ACHN (cell line): ENCODE results near the gene CDH2.

Experiments
- DNase-seq: peaks from one replicate; pipeline ENCODE4 v3.0.0-alpha.2; 2015
- in situ Hi-C: cut with HindIII; loops from 2 replicates; pipeline ENCODE4 v1.10.0; 2017; ENCODE audit warnings: low sequenced_read_pairs, low pct_ligation_motif_present, low pct_unique_long_range_greater_than_20kb

Gene CDH2

DNA sequence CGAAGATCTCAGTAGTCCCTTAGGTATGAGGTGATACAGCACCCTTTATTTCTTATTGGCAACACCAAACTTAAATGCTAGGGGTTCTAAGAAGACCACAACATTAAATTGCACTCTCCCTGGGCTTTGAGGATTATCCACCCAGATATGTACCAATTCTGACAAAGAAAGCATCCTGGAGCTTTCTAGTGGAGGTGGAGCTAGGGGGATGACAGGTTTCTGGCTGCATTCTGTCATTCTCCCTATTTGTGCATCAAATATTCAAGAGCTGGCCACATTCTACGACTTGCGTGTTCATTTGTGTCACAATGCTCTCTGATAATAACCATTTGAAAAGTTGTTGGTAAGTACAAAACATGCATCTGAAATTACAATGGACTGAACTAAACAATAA, 111.1 kb downstream of the CDH2 start:
- in situ Hi-C loops, result no loop called here
- DNase-seq, result no peak

DNA sequence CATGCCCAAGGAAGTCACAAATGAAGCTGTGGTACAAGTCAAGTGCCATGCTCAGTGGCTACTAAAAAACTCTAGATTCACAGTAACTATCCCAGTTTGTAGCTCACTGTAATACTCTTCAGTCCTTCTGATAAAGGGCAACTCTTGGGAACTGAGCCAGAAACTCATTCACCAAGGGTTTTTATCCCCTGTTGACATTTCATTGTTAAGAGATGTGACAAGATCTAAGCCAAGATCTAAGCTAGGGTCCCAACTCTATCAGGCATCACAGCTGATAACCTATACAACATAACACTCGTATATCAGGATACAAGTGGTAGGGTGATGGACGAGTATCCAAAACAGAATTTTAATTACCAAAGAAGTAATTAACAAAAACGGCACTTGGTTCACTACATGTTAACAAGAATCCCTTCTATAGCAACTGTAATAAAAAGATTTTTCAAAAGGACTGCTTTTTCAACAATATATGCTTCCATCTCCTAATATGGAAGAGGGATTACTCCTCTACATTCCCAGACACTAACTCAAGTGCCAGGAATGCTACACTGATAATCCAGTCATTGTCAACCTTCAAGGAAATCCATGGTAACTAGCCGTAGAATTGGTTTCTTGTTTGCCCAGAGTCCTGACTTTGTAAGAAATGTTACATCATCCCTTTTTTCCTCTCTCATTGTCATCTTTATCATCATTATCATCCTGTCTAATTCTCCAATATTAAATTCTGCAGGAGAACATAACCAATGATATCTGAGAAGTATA, 111.7 kb downstream of the CDH2 start:
- DNase-seq, result peak; percentile 41
- in situ Hi-C loops, result no loop called here

DNA sequence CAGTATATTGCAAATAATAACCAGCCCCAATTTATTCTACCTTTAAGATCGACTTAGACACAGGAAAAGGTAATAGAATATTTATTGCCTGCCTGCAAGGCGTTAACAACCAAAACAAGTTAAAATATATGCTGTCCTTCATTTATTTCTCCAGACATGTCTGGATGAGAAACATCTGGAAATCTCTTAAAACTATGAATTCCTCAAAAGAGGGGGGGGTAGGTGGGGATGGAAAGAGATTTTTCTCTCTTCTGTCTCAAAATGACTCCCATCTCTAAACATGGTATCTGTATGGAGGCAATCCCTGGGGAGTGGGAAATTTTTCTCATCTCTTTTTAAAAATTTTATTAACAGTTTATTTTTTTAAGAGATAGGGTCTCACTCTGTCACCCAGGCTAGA, 113.0 kb downstream of the CDH2 start:
- no peak for DNase-seq
- in situ Hi-C loops, result no loop called here

DNA sequence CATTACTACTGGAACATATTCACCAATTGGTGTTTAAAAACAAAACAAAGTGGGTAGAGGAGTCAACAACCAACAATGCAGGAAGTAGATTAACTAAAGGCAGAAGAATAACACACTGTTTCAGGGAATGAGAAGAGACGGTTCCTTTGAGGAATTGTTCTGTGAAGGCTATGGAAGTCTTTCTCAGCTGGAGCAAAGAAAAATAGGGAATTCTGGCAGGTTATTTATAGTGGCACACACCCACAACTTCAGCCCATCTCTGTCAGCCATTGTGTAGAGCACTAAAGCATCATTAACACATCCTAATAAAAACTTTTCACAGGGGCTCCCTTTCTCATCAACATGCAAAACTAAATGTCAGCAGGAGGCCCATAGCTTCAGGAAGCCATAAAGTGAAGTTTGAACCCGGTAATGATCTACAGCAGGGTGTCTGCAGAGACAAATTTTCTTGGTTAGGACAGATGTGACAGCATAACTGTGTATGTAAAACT, 113.6 kb downstream of the CDH2 start:
- DNase-seq, result no peak
- in situ Hi-C loops, result no loop called here

DNA sequence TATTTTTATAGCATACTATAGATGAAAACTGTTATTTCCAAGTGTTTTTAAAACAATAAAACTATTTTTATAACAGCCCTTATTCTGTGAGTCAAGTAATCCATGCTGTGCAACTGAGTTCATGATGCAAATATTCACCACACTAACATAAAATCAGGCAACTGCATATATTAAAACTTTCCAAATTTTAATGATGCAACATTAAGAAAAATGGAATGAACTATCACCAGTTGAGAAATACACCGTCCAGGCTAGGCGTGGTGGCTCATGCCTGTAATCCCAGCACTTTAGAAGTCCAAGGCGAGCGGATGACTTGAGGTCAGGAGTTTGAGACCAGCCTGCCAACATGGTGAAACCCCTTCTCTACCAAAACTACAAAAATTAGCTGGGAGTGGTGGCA, 114.5 kb downstream of the CDH2 start:
- DNase-seq, result no peak
- in situ Hi-C loops, result no loop called here

DNA sequence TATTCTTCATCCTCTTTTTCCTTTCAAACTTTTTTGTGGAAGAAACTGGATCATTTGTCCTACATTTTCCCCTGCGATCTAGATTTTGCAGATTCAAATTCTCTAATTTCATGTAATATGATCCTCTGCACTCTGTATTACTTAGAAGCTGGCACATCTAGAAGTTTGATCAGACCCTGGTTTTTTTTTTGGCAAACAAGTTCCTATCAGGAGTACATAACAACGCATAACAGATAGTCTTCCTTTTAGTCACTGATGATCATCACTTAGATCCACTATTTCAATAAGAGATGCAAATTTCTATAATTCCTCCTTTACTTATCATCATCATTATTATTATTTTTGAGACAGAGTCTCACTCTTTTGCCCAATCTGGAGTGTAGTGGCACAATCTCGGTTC, 117.1 kb downstream of the CDH2 start:
- in situ Hi-C loops, result no loop called here
- DNase-seq, result no peak

DNA sequence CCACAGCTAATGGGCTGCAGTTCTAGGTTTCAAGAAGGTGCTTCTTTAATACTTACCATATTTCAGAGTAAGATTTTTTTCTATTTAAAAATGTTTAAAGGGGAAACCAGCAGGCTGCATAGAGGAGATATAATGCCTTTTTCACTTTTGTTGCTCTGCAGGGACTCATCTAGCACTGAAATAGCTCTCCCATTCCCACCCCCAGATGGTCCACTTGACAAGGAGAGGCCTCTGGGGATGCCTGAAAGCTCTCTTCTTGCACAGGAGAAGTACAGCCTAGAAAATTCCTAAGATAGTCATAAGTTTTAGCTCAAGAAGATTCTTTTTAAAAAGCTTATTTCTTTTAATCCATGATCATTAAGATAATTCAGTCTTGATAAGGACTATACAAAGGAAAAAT, 126.4 kb downstream of the CDH2 start:
- in situ Hi-C loops, result no loop called here
- no peak for DNase-seq

DNA sequence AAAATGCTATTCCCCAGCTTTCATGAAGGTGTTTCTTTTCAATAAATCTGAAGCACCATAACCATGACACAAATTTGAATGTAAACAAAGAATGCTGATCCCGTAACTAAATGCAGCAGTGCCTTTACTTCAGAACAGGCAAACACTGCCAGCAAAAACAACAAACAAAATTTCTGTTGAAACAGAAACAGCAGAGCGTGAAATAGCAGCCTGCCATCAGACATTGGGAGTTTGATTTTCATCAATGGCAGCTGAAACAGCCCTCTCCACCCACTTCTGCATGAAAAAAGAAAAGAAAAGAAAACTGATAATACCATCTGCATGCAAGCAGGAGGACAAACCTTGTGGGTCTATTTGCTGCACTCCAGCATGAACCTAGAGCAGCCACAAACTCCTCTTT, 128.3 kb downstream of the CDH2 start:
- in situ Hi-C loops, result no loop called here
- DNase-seq, result no peak

DNA sequence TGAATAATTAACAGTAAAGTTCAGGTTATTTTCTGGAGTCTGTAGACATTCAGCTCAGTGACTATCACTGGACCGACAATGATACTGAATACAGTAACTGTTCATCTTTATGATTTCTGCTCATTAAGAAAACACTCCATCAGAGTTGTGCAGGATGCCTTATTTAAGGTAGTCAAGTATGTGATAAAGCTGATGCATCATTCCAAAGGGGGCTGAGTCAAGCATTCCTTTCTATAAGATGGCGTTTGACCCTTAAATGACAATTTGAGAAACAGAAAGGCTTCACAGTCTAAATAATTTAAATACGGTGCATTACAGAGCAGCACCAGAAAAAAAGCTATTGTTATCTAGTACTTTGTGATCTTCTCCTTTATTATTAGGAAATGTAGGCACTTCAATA, 131.1 kb downstream of the CDH2 start:
- DNase-seq, result peak; percentile 59

DNA sequence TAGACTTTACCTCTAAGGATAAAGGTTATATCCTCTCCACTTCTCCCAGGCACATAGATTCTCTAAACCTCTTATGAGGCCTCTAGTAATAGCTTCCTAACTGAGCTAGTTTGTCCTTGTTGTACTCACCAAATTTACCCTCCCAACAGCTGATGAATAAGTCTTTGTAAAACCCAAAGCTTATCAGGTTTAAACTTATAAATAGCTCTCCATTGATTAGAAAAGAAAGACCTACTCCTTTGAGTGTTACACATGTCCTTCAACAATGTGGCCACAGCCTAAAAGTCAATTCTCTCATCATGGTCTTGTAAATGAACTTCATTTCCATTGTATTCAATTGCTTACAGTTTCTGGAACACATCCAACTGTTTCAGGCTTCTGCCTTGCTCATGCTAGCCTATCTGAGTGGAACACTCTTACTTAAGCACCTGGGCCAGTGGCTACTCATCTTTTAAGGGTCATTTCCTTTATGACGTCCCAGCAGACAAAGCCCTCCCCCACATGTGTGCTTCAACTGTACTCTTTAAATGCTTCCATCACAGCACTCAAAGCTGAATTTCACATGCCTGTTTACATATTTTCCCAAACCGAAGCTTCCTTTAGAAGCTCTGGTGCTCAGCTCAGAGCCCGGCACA, 131.6 kb downstream of the CDH2 start:
- in situ Hi-C loops, result no loop called here
- DNase-seq, result peak; percentile 79

More for the DNA sequence above, 131.1 kb downstream of the CDH2 start:
- in situ Hi-C loops, result no loop called here

DNA sequence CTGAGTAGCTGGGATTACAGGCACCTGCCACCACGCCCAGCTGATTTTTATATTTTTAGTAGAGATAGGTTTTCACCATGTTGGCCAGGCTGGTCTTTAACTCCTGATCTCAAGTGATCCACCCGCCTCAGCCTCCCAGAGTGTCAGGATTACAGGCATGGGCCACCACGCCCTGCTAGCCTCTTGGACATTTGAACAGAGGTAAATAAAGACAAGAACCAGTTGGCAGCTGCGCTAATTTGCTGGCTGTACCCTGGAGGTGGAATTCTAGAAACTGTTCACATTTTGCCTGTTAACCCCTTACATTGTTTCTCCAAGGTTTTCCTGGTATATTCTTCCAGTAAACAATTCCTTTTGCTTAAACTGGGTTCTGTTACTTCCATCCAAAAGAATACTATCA, 132.9 kb downstream of the CDH2 start:
- in situ Hi-C loops, result no loop called here
- no peak for DNase-seq

DNA sequence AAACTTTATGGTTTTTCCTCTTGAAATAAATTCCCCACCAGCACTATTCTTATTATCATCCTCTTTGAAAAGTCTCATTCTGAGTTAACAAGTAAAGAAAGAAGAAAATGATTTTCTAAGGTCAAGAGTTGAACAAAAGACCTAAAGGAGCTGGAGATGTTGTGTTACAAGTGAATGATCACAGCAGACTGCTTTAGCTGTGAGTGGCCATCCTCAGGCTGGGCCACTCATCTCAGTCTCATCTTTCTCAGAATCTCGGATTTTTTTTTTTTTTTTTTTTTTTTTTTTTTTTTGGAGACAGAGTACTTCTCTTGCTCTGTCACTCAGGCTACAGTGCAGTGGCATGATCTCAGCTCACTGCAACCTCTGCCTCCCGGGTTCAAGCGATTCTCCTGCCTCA, 133.3 kb downstream of the CDH2 start:
- peak; percentile 70 for DNase-seq
- in situ Hi-C loops, result no loop called here

DNA sequence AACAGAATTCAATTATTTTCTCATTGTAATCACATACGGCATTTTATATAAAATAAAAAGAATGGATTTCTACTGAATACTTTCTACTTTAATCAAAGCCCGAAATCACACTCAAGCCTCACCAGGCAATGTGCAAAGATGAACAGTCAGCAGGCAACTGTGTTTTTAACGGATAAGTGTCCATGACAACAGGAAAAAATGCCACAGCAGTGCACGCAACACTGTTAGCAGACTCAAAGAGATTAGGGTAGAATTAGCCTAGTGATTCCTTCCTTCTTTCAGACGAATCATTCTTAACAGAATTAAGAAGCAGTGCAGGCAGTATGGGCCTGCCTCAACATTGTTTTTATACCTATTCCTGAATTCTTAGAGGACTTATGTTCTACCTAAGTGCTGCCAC, 135.6 kb downstream of the CDH2 start:
- in situ Hi-C loops, result no loop called here
- peak; percentile 61 for DNase-seq

DNA sequence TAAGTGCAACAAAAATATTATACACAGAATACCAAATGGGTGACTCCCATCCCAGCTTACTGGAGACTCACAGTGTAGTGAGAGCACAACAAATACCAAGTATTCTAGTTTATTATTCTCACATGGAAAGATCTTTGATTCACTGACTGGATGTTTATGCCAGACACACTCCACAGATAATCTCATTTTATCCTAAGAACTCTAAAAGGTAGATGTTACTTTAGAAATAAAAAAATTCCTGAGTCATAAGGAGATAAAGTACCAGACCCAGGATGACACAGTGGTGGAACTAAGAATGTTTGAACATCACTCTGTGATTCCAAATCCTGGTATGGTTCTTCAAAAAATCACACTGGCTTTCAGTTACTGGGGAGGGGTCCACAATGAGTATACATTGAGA, 136.2 kb downstream of the CDH2 start:
- in situ Hi-C loops, result no loop called here
- DNase-seq, result no peak

DNA sequence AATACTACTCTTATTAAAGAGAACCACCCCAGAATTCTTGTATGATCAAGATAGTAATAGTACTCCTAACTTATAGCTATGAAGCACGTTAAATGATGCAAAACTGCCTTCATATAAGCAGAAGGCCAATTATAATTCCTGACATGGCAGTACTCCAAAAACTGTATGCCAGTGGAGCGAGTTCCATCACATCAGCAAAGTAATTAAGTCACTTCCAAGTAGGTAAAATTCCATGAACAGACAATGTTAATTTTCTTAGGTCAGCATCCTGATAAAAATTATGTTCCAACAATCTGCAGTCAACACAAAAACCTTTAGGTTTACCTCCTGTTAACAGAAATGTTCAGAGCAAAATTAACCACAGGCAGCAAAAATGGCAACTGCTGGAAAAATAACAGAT, 136.7 kb downstream of the CDH2 start:
- in situ Hi-C loops, result no loop called here
- no peak for DNase-seq

DNA sequence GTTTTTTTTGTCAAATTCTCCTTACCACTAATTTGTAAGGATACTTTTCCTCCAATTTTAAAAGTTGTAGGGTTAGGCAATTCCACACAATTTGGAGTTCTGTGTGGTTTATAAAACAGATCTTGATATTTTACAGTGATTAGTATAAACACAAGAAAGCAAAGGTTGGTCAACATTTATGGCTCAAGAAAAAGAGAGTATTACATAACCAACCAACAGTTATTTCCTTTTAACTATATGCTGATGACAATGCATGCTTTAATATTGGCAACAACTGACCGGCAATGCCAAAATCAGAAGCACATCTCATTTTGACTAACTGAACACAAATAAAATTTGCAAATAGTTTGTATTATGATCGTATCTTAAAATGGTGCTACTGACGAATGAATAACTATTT, 137.2 kb downstream of the CDH2 start:
- in situ Hi-C loops, result no loop called here

DNA sequence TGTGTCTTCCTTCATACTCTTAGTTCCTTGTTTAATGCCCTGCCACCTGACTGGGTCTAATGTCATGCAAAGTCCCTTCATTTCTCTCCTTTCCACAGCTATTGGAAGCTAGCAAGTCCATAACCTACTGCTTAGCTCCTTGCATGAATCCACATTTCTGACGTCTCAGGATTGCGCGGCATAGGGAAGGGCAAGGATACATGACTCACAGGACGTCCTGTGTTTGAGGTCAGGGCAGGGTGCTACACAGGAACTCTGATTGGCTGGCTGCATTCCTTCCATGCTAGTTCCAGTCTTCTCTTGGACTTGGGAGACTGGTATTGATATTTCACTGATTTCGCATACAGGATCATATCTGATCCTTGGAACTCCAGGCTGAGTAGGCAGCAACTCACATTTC, 137.9 kb downstream of the CDH2 start:
- peak; percentile 30 for DNase-seq

More for the DNA sequence above, 137.2 kb downstream of the CDH2 start:
- no peak for DNase-seq

DNA sequence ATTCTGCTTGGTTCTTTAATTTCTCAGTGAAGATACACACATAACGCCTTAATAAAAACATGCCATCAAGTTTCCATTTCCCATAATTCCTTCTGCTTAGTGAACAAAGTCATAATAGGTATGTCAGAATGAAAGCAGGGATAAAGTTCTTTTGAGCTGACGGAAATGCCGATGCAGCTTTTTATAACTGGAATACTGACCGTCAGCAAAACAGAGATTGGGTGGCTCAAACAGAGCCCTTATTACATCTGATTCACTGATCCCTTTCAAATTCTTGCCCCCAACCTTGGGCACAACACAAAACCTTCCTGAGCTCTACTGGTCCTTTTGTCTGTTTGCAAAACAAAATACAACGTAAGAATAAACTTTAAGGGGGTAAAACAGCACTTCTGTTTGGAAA, 140.4 kb downstream of the CDH2 start:
- no peak for DNase-seq
- in situ Hi-C loops, result no loop called here

More for the DNA sequence above, 137.9 kb downstream of the CDH2 start:
- in situ Hi-C loops, result no loop called here

DNA sequence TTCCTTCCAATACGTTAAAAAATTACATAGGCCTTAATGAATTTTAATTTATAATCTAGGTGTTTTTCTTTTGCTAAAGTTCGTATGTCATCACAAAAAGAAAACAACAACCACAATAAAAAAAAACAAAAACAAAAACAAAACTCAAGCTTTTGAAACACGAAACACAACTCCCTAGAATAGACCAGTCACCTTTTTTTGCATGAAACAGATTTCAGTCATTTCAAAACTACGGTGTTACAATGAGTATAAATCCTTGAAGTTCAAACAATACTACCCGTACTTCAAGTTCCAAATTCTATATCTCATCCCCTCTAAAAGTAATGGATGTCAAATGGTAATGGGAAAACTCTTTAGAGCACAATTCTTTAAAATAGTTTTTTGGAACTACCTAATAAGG, 142.4 kb downstream of the CDH2 start:
- in situ Hi-C loops, result no loop called here
- no peak for DNase-seq

DNA sequence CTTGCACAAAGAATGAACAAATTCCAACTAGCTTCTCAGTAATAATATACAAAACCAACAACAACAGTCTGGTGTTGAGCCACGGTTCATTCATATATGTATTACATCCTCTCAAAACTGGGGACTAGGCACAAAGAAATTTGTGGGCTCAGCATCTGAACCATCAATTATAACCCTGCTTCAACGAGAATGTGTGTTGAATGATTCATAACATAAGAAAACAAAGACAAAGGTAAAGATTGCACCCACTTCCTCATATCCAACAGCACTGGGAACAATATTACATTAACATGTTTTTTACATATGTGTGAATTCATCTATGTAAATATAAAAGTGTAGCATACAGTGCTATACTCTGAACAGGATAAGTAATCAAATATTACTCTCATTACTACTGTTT, 144.8 kb downstream of the CDH2 start:
- in situ Hi-C loops, result no loop called here
- no peak for DNase-seq
